HL-60/S4 treated with retinoic acid at 250 ng/mL for 4 days and 3 days (cell line): Measurements from ENCODE around the gene CBLB.

Experiments used
- in situ Hi-C: fragments of 300-500 bp; cut with MboI; formaldehyde crosslinking; loops from 2 replicates; pipeline ENCODE4 v1.7.0; 2022; ENCODE audit warnings: low sequenced_read_pairs

Gene CBLB

DNA sequence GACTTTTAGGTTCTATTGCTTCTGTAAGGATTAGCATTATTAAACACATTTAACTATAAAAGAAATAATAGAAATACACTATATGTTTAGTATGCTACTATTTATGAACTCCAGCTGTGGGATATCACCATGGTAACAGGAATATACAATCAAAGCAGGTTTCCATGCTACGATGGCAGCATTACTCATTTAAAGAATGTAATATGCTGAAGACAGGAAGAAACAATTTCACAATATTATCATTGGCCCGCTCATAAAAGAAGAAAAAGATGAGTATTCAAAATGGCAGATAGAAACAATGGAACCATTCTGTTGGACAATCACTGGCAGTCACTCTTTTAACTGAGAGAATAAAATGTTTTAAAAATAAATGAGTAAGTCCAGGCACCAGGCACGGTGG is 153.4 kb downstream of the CBLB start:
- in situ Hi-C loops, result no loop called here

DNA sequence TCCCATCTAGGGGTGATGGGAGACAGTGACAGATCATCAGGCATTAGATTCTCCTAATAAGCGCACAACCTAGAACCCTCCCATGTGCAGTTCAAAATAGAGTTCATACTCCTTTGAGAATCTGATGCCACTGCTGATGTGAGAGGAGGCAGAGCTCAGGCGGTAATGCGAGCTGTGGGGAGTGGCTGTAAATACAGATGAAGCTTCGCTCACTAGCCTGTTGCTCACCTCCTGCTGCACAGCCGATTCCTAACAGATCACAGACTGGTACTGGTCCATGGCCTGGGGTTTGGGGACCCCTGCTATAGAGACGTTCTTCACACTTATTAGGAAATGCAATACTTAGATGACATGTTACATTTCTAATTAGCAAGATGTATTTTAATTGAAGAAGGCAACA is 154.4 kb downstream of the CBLB start:
- in situ Hi-C loops, result no loop called here

DNA sequence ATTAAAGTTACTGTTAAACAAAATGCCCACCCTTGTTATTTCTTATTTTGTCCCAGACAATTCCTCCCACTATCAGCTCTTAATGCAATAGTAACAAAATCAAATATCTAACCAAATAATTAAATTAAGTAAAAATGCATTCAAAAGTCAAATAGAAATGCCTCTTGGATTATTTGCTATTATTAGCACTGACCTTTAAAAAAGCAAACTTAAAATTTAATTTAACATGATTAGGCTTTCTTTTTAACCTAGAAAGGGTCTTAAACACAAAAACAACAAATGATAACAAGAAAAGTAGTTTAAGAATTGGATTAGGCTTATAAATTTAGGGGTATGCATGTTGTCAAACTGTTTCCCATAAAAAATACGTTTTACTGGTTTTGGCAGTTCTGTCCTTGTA is 159.8 kb downstream of the CBLB start:
- in situ Hi-C loops, result no loop called here

DNA sequence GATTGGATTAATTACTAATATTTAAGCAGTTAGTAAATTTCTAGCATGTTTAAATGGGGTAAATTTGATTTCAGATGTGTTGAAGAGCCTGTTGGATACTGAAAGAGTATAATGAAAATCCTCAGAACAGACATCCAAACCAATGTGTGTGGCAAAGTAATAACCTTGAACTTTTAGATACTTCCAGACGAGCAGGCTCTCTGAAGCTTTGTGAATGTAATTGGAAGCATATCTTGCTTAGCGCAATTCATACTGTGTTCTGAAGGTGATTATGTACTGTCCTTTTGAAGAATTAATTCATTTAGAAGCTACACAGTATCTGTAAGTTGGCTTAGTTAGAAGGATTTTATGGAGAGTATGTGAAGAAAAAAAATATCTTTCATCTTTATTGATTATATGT is 161.8 kb downstream of the CBLB start:
- in situ Hi-C loops, result no loop called here

DNA sequence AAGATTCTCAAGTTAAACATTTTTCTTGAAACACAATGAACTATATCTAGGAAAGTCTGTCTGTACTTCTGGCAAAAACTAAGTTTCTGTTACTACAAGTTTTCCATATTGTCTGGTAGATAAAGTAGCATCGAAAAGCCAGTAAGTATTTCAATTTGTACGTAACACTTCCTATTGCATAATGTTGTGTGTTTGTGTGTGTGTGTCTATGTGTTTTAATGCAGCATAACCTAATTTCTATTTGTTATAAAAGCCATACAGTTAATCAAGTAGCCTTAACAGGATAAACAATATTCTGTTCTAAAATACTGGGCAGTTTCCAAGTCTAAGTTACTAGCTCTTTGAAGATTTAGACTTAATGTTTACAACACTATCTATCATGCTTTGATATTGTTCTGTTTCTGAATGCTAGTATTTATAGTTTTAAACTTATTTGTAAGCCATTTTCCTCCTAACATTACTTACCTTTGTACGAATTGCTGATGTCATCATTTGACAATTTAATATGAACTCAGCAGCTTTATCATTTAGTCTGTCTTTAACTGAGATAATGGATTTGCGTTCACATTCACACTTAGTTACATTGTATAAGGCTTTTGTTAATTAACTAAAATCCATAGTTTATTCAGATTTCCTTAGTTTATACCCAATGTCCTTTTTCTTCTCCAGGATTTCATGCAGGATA is 163.9 kb downstream of the CBLB start:
- in situ Hi-C loops, result no loop called here

DNA sequence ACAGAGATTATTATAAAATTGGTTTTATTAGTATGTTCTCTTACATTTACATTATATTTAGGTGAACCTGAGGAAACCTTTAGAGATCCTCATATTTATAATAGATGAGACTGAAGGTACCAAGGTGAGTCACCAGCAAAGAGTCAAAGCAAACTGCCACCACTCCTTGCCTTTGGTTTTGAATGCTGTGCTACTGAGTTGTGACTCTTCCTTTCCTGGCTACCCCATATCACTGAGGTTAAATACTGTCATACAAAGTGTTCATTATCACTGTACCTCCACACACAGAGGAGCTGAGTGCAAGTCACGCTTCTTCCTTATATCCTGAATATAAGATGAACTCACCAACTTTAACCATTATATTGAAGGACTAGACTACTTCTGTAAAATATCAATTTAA is 168.2 kb downstream of the CBLB start:
- in situ Hi-C loops, result no loop called here

DNA sequence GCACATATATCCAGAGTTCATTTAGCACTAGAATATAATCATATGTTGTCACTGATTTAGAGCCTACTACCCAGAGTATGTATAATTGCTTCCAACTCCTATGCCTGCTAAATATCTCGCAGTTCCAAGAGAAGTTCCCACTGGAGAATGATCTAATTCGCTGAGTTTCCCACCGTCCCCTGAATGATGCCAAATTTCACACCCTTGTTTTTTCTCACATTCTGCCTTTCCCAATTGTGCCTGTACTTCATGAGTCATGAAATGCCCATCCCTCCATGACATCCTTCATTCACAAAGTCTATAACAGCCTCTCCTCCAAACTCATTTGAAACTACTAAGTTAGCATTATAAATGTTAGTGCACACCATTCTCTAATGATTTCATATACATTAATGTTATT is 177.2 kb downstream of the CBLB start:
- in situ Hi-C loops, result no loop called here

DNA sequence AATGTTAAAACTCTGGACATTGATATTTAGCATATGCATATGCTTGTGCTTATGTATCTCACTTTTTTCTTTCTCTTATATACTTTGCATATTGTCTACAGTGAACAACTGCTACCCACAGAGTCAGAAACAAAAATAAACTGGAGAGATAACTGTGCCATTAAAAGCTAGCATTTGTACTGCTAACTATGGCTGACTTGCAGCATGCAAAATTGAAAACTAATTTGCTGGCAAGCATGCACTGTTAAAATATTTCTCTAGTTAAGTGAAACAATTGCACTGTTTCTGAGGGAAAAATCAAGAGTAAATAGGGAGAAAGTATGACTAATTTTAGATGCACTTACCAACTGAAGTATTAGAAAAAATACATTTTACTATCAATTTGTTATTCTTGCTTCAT is 177.8 kb downstream of the CBLB start:
- in situ Hi-C loops, result no loop called here

DNA sequence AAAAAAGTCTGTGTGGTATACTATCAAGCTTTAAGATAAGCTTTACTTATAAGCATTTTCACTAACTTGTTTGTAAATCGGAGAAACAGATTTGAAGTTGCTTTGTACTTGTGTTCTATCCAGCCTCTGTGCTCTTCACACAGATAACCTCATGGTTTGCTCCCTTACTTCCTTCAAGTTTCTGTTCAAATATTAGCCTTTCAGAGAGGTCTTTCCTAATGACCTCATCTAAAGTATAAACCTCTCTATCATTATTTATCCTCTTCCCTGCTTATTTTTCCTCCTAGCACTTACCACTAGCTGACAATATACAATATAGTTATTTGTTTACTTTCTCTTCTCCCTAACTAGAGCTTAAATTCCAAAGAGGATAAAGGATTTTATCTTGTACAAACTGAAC is 180.0 kb downstream of the CBLB start:
- in situ Hi-C loops, result no loop called here

DNA sequence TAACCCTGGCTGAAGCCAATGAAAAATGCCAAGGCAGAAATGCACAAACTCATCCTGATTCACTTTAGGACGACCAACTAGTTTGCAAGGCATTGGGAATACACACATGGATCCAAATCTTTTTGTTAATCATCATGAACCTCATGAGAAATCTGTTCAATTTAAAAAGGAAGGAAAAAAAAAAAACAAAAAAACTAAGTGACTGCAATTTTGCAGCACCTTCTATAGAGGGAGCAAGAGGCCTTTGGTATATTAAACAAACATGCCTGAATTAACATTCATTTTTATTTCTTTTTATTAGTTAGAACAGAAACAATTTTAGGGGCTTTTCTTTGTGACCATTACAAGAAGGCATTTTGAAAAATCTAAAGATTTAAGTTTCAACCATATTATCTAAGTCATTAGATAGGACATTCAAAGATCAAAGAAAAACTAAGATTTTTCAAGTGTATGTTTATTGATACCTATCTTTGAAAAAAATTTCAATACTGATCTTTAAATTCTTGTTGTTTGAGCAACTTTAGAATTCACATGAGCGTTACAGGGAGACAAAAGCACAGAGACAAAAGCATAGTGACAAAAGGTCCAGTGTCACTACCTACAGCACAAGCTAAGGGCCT is 182.4 kb downstream of the CBLB start:
- in situ Hi-C loops, result no loop called here

DNA sequence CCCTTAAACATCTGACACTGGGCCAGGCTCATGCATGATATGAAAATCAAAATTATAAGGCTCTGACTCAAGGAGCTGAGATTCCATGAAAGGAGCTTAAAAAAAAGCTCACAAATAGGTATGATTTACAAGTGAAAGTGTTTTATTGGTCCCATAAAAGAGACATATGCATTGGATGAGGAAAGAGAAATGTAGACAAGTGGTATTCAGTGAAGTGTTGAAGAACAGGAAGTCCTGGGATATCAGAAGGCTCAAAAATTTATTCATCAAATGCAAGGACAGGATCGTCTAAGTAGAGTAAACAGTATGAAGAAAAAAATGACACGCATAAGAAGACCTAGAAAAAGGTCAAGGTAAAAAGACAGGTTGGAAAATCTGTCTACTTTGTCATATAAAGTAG is 188.9 kb downstream of the CBLB start:
- in situ Hi-C loops, result no loop called here

DNA sequence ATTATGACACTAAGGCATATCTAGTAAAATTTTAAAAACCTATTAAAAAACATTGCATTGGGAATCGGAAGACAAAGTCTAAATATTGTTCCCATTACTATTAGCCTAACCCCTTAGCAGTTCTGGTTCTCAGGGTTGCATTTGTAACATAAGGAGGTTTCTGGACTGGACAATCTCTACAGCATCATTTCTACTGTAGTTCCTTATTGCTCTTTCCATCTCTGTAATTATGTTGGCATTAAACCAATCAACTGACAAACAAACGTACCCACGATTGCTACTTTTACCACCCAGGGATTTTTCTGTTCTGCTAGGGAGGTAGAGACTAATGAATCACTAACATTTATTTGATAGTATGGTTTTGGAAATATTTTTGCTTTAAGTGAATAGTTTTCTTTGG is 190.8 kb downstream of the CBLB start:
- in situ Hi-C loops, result no loop called here

DNA sequence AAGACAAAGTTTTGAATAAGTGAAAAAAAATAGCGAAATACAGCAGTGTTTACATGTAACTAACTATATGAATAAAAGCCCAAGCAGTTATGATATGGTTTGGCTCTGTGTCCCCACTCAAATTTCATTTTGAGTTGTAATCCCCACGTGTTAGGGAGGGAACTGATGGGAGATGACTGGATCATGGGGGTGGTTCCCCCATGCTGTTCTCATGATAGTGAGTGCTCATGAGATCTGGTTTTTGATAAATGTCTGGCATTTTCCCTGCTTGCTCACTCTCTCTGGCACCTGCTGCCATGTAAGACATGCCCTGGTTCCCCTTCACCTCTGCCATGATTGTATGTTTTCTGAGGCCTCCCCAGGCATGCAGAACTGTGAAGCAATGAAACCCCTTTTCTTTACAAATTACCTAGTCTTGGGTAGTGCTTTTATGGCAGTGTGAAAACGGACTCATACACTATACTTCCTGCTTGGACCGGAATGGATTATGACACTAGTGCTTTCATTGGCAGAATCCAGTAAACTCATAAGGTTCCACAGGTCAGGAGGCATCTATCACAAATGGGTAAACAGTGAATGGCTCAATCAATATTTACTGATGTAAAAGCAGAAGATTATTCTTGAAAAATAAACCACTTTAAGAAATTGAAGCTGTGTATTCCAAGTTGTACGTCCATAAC is 192.1 kb downstream of the CBLB start:
- in situ Hi-C loops, result no loop called here

DNA sequence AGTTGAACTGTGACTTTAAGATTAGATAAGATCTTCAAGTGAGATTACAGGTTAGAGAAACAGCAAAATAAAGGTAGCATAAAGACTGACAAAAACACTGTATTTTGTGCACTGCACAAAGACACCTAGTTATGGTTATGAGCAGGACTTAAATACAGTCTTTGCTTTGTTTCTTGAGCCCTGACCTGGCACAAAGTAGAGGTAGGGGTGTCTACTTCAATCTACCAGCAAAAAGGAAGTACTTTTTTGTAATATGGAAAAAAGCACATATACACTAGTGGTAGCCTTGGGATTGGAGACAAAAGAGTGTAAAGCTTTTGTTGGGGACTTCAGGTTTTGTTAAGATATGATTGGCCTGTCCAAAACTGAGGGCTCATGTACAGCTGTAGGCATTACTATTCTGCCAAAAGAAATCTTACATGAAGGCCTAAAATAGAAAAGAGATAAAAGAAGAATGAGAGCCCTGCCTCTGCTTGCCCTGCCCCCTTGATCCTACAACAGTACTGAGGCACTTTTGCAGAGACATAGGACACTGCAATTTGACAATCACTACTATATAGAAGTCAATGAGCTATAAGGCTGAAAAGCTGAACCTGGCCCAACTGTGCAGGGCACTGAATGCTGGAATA is 194.3 kb downstream of the CBLB start:
- in situ Hi-C loops, result no loop called here

DNA sequence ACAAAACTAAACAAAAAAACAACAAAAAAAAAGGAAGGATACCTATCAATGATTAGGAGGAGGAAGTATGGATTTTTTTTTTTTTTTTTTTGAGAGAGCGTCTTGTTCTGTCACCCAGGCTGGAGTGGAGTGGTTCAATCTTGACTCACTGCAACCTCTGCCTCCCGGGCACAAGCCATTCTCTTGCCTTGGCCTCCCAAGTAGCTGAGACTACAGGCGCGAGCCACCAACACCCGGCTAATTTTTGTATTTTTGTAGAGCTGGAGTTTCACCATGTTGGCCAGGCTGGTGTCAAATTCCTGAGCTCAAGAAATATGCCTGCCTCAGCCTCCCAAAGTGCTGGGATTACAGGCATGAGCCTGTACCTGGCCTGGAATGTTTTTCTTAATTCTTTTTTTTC is 195.8 kb downstream of the CBLB start:
- in situ Hi-C loops, result no loop called here

DNA sequence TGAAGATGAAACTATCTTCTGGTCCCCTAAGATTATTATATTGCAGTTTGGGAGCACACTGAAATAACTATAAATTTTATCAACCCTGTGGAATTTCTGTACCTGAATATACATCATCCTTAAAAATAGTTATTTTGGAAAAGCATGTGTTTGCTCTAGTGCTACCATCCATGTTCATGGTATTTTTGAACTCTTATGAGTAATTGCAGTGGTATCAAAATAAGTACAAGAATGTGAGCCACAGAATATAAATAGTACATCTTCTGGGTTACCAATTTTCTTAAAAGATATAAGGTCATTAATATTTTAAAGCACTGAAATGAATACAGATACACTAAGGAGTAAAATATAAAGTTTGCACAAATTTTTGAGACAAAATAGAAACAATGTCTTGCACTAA is 206.5 kb downstream of the CBLB start:
- in situ Hi-C loops, result no loop called here

DNA sequence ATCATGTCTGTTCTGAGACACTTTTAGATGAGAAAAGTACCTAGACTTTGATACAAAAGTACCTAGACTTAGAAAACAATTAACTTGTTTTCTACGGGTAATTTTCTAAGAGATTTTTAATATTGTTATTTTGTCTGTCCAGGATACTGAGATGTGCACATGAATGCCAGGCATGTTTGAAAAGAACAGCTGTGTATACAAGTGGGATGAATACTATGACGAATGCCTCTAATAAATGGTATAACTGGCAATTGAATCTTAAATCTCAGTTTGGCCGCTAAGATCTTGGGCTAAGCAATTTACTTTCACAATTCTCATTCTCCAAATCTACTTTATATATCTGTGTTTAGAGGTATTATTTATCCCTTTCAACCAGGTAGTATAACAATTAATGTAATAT is 207.4 kb downstream of the CBLB start:
- in situ Hi-C loops, result no loop called here

DNA sequence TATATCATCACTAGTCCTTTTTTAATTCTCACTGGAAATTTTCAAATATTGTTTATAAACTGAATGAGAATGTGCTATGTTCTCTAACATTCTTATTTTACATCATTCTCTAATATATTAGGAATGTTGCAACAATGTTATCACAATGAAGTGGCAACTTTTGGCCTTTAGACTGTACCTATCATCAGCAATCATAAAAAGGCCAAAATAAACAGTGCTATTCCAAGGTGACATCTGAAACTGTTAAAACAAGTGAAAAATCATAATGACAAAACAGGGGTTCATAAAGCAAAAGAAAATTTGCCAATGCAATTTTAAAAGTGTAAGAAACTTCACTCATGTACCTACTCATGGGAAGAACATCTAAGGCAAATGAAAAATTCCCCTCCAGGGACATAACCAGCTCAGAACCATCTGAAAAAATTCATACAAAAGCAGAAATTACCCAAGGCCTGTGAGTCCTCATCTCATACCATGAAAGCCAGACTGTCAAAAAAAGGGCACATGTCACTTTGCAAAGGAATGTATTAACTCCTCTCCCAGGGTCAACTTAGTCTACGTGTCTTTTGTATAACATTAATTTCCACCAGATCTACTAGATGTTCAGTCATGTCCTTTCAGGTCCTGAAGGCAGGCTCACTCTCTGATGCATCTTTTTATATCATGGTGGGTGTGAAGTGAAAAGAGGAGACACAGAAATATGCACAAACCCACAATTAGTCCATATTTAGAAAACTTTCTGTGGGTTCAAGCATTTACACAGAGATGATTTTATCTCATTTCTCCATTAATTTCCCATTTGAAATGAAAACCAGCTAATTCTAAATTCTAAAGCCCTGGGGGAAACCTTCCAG is 211.9 kb downstream of the CBLB start:
- in situ Hi-C loops, result no loop called here

DNA sequence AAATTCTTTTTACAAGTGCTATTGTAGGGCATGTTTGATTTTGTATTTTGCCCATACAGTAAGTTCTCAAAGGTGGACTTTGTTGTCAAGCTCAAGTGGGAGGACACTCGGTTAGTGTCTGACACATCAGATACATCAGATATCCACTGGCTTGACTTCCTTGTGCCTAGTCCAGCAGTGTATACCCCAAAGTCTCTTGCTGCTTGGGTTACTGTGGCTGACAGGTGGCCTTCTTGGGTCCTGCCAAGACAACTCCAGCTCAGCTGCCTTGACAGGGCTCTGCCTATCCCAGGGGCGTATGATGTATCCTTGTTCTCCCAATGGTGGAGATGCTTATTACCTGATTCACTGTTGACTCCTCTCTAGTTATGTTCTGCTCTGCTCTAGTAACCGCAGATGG is 214.9 kb downstream of the CBLB start:
- in situ Hi-C loops, result no loop called here

DNA sequence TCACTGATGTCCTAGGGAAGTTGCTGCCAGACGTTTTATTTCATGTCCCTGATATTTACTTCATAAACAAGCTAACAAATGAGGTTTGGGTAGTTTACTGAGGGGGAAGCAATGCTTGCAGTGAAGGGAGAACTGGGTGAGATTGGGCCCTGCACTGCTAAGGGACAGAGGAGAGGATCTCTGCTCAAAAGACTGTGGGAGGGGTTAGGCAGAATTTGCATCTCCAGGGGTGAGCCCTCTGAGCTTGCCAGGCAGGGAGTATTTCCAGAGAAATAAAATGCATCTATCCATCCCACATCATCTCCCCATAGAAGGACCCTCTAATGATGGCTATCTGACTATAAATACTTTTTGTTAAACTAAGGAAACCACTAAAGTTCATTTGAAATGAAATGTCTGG is 215.6 kb downstream of the CBLB start:
- in situ Hi-C loops, result no loop called here

DNA sequence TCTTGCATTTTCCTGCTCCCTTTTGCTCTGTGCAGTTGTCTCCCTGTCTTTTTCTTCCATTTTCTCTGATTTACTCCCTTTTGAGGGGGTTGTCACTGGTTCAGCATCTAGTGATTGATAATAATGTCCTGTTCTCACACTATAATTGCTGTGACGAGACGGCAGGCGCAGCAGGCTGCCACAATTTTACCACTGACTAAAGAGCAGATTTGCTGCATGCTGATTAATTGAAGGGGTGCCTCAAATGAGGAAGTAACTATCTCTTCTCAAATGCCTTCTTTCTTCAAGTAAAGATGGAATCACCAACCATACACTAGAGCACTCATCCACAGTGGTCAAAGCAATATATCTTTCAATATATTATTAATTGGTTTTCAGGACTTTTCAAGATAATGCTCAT is 219.3 kb downstream of the CBLB start:
- in situ Hi-C loops, result no loop called here
